Aorta (tissue), 5 donors: ENCODE measurements around the gene SERINC1. TPM values are rescaled to one million over a fixed set of nuclear protein-coding genes. Genes with fewer than 3 reads are reported as not detected.
"Not testable (repeated sequence)": the region's sequence is repeated elsewhere in the genome, so short reads cannot be mapped to it uniquely, and the experiment has no call there.

Source experiments
- ATAC-seq: fragments of 200-7000 bp; cut with Tn5 transposase; one replicate; pipeline ENCODE4 v1.9.1; 2022; ENCODE audit warnings: moderate library complexity; ENCODE audit not compliant: low FRiP score
- DNase-seq, 2 donors: peaks; one replicate each; pipeline ENCODE4 v3.0.0-alpha.2; 2020
- H3K27ac ChIP-seq, 2 donors: one replicate each; pipeline ENCODE4 v1.5.1; 2013; ENCODE audit warnings: low read length in 2 of 2, mild to moderate bottlenecking in 2 of 2, moderate library complexity in 2 of 2, control low read depth in 1 of 2, inconsistent platforms in 1 of 2, low read depth in 1 of 2
- H3K27me3 ChIP-seq, 2 donors: one replicate each; pipeline ENCODE4 v1.6.1; 2013; ENCODE audit warnings: control low read depth in 1 of 2, low read length in 1 of 2, mild to moderate bottlenecking in 1 of 2, moderate library complexity in 1 of 2; ENCODE audit not compliant: insufficient read depth in 2 of 2, control insufficient read depth in 1 of 2
- H3K36me3 ChIP-seq, 2 donors: one replicate each; pipeline ENCODE4 v1.6.1; 2013; ENCODE audit warnings: control low read depth in 1 of 2, low read length in 1 of 2, mild to moderate bottlenecking in 1 of 2; ENCODE audit not compliant: insufficient read depth in 2 of 2, control insufficient read depth in 1 of 2
- H3K4me1 ChIP-seq, 2 donors: one replicate each; pipeline ENCODE4 v1.6.1; 2013; ENCODE audit warnings: low read length in 2 of 2, control low read depth in 1 of 2, mild to moderate bottlenecking in 1 of 2, moderate library complexity in 1 of 2; ENCODE audit not compliant: insufficient read depth in 2 of 2, control insufficient read depth in 1 of 2
- H3K4me3 ChIP-seq, 2 donors: one replicate each; pipeline ENCODE4 v1.5.1; 2013; ENCODE audit warnings: low read length in 2 of 2, control low read depth in 1 of 2, mild to moderate bottlenecking in 1 of 2
- H3K9me3 ChIP-seq: one replicate; pipeline ENCODE4 v1.6.1; 2013; ENCODE audit warnings: mild to moderate bottlenecking, low read length; ENCODE audit not compliant: control insufficient read depth
- WGBS, 2 donors: extraction: QIAGEN DNeasy Blood & Tissue Kit; methylation state at CpG; one replicate each; pipeline ENCODE4 v1.1.7; 2013; 5-methylcytosine and 5-hydroxymethylcytosine counted together
- intact Hi-C, 2 donors: fragments of 100-400 bp; cut with DNase I; formaldehyde crosslinking; loops; one replicate each; pipeline versions ENCODE4 v1.14.2 to v1.15.0; 2022
- long read RNA-seq, 2 donors: library from polyadenylated mRNA; unstranded; transcript quantifications; one replicate each; pipeline ENCODE4 v2.0.0, GENCODE V29; 2020 to 2021
- polyA plus RNA-seq, 2 donors: library from polyadenylated mRNA; stranded (reverse); fragments of 200-250 nt; gene quantifications; one replicate each; pipeline ENCODE4 v1.2.3, GENCODE V29; 2013
- total RNA-seq, 2 donors: library from RNA; stranded (reverse); fragmentation: NEBNext Ultra II Directional; extraction: Animal tissue kit (Norgen Biotek cat#: 25700); gene quantifications; one replicate each; pipeline ENCODE4 v1.2.1, GENCODE V29; 2021
- donor health status: healthy with polysubstance abuse.
- donor health status: Bipolar disorder and iron deficiency.
- donor health status: DM: no; HTN: no; CAD: no.
- donor health status: DM: no; HTN: no; CAD: no.
- donor health status: DM: yes; HTN: yes; CAD: no.

The SERINC1 gene
- 100 to 1,000 TPM; 264 to 274 TPM for total RNA-seq
- polyA plus RNA-seq: 100 to 1,000 TPM; 211 to 215 TPM
- long read RNA-seq, donor 1, transcript SERINC1-201 (10 exons, 3,137 nt): major isoform, 100 of 246 reads
- long read RNA-seq, donor 1, partial matches to known transcripts: 139 of 246 reads
- long read RNA-seq, donor 1, other reads (novel, unspliced or antisense): 7 of 246 reads
- long read RNA-seq, donor 2, transcript SERINC1-201 (10 exons, 3,137 nt): major isoform, 126 of 167 reads
- long read RNA-seq, donor 2, partial matches to known transcripts: 25 of 167 reads
- long read RNA-seq, donor 2, other reads (novel, unspliced or antisense): 16 of 167 reads

GRCh38 chr6:122471107-122472021 lies at the start of gene SERINC1:
Gene SERINC1, minus strand, starts transcription at chr6:122471807. Its CDS starts 70 bp downstream, at chr6:122471737.
- intact Hi-C loops: loop anchor here (5.0 to 10.0 kb wide), 2 partner anchors 63 to 74 kb away; partner anchors contain the start of gene HSF2 (in 1 of the 2)
- ATAC-seq: peak; percentile 99
- 0 to 1% methylated on average over 49 of the region's 49 CpGs for whole genome bisulfite sequencing, 2 donors

GRCh38 chr6:122511193-122511924 lies 39.8 kb upstream of the SERINC1 start:
- intact Hi-C loops: loop anchor here in 1 of 2 donors (10.0 kb wide), 1 partner anchor 1397 kb away; no protein-coding TSS in a partner anchor
- Histone ChIP-seq H3K9me3 (no peaks in the 10 kb centered on the region), H3K27me3 (no peaks in the 10 kb centered on the region), H3K27ac (no peak overlapping the region), H3K4me1 (no peaks in the 10 kb centered on the region), H3K36me3 (peaks cover 0 to 2% of the 10 kb centered on the region in 2 donors), H3K4me3 (no peak overlapping the region)
- 88% methylated on average over 13 of the region's 13 CpGs for WGBS, 2 donors
- DNase-seq (no peak), ATAC-seq (no peak)

More at GRCh38 chr6:122471107-122472021, at the start of gene SERINC1:
- peak; percentile 97 to 98 for DNase-seq
- H3K9me3 ChIP-seq: no peaks in the 10 kb centered on the region
- H3K27ac ChIP-seq: peak within 1 kb of the TSS; percentile 81 to 95
- H3K27me3 ChIP-seq: no peaks in the 10 kb centered on the region
- peak within 1 kb of the TSS; percentile 91 for H3K4me3 ChIP-seq
- no peaks in the 10 kb centered on the region for H3K36me3 ChIP-seq
- no peaks in the 10 kb centered on the region for H3K4me1 ChIP-seq

GRCh38 chr6:122505170-122505569 lies 33.6 kb upstream of the SERINC1 start:
- H3K4me1 ChIP-seq, H3K9me3 ChIP-seq, H3K27me3 ChIP-seq, H3K36me3 ChIP-seq, ATAC-seq, H3K4me3 ChIP-seq, DNase-seq, intact Hi-C loops, H3K27ac ChIP-seq: not testable (repeated sequence)
- 72 to 93% methylated on average over 3 of the region's 3 CpGs for WGBS, 2 donors

GRCh38 chr6:122501475-122501874 lies 29.9 kb upstream of the SERINC1 start:
- H3K4me1 ChIP-seq: no peaks in the 10 kb centered on the region
- ATAC-seq (no peak), DNase-seq (no peak)
- H3K36me3 ChIP-seq: no peaks in the 10 kb centered on the region
- no peaks in the 10 kb centered on the region for H3K27me3 ChIP-seq
- H3K27ac ChIP-seq: no peak overlapping the region
- H3K9me3 ChIP-seq: peaks cover 8% of the 10 kb centered on the region
- intact Hi-C loops: no loop called here
- WGBS, 2 donors: 85 to 86% methylated on average over 4 of the region's 4 CpGs
- no peak overlapping the region for H3K4me3 ChIP-seq

GRCh38 chr6:122495612-122496011 lies 24.0 kb upstream of the SERINC1 start:
- WGBS, 2 donors: 89 to 90% methylated on average over 3 of the region's 3 CpGs
- H3K4me3 ChIP-seq: no peak overlapping the region
- intact Hi-C loops: no loop called here
- H3K27me3 ChIP-seq: no peaks in the 10 kb centered on the region
- H3K9me3 ChIP-seq: peaks cover 3% of the 10 kb centered on the region
- H3K4me1 ChIP-seq: no peaks in the 10 kb centered on the region
- H3K36me3 ChIP-seq: no peaks in the 10 kb centered on the region
- no peak for ATAC-seq
- no peak for DNase-seq
- no peak overlapping the region for H3K27ac ChIP-seq

GRCh38 chr6:122494665-122495272 lies 23.2 kb upstream of the SERINC1 start:
- DNase-seq (no peak), ATAC-seq (peak; percentile 13)
- WGBS, 2 donors: 70 to 83% methylated on average over 4 of the region's 4 CpGs

GRCh38 chr6:122491919-122492555 lies 20.4 kb upstream of the SERINC1 start:
- no peak overlapping the region for H3K4me3 ChIP-seq
- peaks cover 2% of the 10 kb centered on the region for H3K9me3 ChIP-seq
- H3K27me3 ChIP-seq: no peaks in the 10 kb centered on the region
- H3K36me3 ChIP-seq: no peaks in the 10 kb centered on the region
- no peaks in the 10 kb centered on the region for H3K4me1 ChIP-seq
- 9 to 11% methylated on average over 7 of the region's 7 CpGs for WGBS, 2 donors
- peak; percentile 78 to 83 for DNase-seq
- H3K27ac ChIP-seq: no peak overlapping the region
- peak; percentile 87 for ATAC-seq
- intact Hi-C loops: loop anchor here (2.0 to 5.0 kb wide), 2 partner anchors 39 to 40 kb away; no protein-coding TSS in a partner anchor

More at GRCh38 chr6:122494665-122495272, 23.2 kb upstream of the SERINC1 start:
- Histone ChIP-seq H3K27ac (no peak overlapping the region), H3K27me3 (no peaks in the 10 kb centered on the region), H3K4me1 (no peaks in the 10 kb centered on the region), H3K36me3 (no peaks in the 10 kb centered on the region), H3K4me3 (no peak overlapping the region), H3K9me3 (peaks cover 3% of the 10 kb centered on the region)
- intact Hi-C loops: loop anchor here in 1 of 2 donors (5.0 kb wide), 1 partner anchor 38 kb away; no protein-coding TSS in a partner anchor
